GM12892 (cell line): ENCODE results near the gene ADRM1.

ENCODE experiments used
- POLR2A ChIP-seq: IDR thresholded peaks from 2 replicates; pipeline ENCODE4 v1.6.1; 2011; ENCODE audit warnings: low read depth, low read length, control low read depth
- POLR2AphosphoS5 ChIP-seq: IDR thresholded peaks from 2 replicates; pipeline ENCODE4 v1.6.1; 2011; ENCODE audit warnings: low read depth, low read length, control low read depth

DNA sequence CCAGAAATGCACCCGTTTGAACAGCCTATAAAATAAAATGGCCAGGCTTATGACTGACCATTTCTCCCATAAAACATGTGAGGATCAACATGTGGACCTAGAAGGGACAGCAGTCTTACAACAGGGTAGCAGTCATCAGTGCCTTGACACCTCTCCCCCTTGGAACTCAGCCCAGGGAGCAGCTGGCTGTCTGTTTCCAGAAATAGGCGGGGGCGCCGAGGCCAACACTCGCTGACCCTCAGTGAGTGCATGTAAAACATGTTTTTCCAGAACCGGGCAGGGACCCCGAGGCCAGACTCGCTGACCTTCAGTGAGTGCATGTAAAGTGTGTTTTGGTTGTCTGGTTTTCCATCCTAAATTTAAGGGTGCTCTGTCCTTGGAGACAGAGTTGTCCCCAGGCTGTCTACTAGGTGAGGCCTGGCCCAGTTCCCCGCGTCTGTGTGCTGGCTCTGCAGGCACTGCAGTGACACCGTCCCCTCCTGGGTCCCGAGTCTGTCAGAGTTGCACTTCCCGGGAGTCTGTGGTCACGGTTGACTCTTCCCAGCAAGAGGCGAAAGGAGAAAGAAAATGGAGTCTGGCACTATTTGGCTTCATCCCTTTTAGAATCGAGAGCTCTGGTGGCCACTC lies 19.8 kb upstream of the ADRM1 start:
- TF ChIP-seq POLR2A: no peak
- no peak for TF ChIP-seq POLR2AphosphoS5
